Left renal pelvis (tissue), 4 donors: Measurements from ENCODE around the gene RBPJL. TPM values are rescaled to one million over a fixed set of nuclear protein-coding genes. Genes with fewer than 3 reads are reported as not detected.
"Not testable (repeated sequence)": the region's sequence is repeated elsewhere in the genome, so short reads cannot be mapped to it uniquely, and the experiment has no call there.

ENCODE experiments used
- DNase-seq, 4 donors: peaks; one replicate each; pipeline ENCODE4 v3.0.0-alpha.2; 2013; ENCODE audit warnings: low read depth in 4 of 4, low spot score in 3 of 4
- polyA plus RNA-seq, 4 donors: library from polyadenylated mRNA; unstranded; fragments of 120-200 nt; gene quantifications; one replicate each; pipeline ENCODE4 v1.2.1, GENCODE V29; 2013; ENCODE audit not compliant: insufficient read length in 4 of 4

RBPJL gene
- polyA plus RNA-seq, 4 donors, result not detected

- DNase-seq, result no peak
Observed at GRCh38 chr20:45341579-45341938, 34.9 kb downstream of the RBPJL start.

- DNase-seq, result no peak
Observed at GRCh38 chr20:45341939-45342854, 35.6 kb downstream of the RBPJL start.

- no peak for DNase-seq
Observed at GRCh38 chr20:45342855-45343531, 36.4 kb downstream of the RBPJL start.

- no peak for DNase-seq
Observed at GRCh38 chr20:45343532-45344167, 37.0 kb downstream of the RBPJL start.

GRCh38 chr20:45344168-45344860, 37.7 kb downstream of the RBPJL start:
- no peak for DNase-seq

- no peak for DNase-seq
Observed at GRCh38 chr20:45345104-45345936, 38.7 kb downstream of the RBPJL start.

- DNase-seq, result no peak
Observed at GRCh38 chr20:45346291-45346718, 39.7 kb downstream of the RBPJL start.

- DNase-seq, result no peak
Observed at GRCh38 chr20:45346851-45347250, 40.2 kb downstream of the RBPJL start.

- no peak for DNase-seq
Observed at GRCh38 chr20:45347297-45347935, 40.8 kb downstream of the RBPJL start.

- no peak for DNase-seq
Observed at GRCh38 chr20:45347936-45348778, 41.5 kb downstream of the RBPJL start, which contains the start of gene SDC4. TSS of gene SDC4 (minus strand) at chr20:45348424. CDS start at chr20:45348384, 40 bp downstream.

GRCh38 chr20:45350217-45350616, 43.6 kb downstream of the RBPJL start:
- no peak for DNase-seq

GRCh38 chr20:45350795-45351194, 44.2 kb downstream of the RBPJL start:
- DNase-seq, result not testable (repeated sequence)

GRCh38 chr20:45352729-45353128, 46.1 kb downstream of the RBPJL start:
- DNase-seq, result no peak

GRCh38 chr20:45353746-45354145, 47.1 kb downstream of the RBPJL start:
- no peak for DNase-seq

- DNase-seq, result no peak
Observed at GRCh38 chr20:45354423-45355208, 48.0 kb downstream of the RBPJL start.

GRCh38 chr20:45355209-45356084, 48.8 kb downstream of the RBPJL start:
- DNase-seq, result no peak
